NCI-H1092 (cell line): Measurements from ENCODE around the gene ALDH8A1.

ENCODE experiments used
- DNase-seq: peaks from one replicate; lab custom pipeline; 2025; lab: John Stamatoyannopoulos, UW

ALDH8A1 gene

DNA sequence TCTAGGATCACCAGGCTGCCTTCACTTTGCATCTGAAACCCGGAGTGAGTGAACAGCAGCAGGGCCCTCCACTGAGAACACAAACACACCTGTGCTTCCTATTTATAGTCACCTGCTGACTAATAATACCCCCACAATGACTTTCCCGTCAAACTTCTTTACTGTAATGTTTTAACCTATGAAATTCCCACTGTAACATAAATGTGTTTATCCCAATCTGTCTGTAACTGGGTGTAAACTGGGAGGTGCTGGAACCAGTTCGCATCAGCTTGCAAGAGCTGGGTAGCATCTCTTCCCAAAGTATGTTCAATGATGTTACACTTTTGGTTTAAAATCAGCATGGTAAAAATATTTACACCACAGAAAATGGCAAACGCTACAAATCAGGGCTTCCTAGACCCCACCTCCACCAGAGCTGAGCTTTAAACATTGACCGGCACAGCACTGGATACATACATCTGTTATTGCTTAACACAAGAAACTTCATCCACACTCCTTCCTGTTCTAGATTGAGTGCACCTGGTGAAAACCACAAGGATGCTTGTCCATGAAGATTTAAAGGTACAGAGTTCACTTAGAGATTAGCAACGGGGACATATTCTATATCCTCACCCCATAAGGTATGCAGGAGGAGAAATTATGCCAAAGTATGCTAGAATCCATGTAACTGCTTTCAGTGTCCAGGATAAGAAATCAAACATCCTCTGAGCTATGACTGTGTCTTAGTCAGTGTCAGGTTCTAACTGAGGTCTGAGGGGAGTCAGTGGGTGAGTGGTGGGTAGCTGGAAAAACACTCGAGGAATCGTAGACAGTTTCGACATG is 79.0 kb downstream of the ALDH8A1 start:
- no peak for DNase-seq

DNA sequence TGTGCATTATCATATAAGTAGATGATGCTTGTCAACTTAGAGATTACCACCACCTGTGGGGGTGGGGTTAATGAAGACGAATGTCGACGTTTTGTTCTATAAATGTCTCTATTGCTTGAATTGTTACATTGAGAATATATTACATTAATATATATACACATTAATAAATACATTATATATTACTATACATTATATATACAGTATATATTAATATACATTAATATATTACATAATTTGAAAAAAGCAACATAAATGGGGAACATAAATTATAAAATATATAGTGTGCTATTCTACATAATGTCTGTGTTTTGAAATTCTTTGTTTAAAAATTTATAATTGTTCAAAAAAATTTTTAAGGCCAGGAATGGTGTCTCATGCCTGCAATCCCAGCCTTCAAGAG is 81.1 kb downstream of the ALDH8A1 start:
- DNase-seq = no peak
